Trophoblast cell (in vitro differentiated cells and primary cell): ENCODE measurements around the gene ZNF91.
A peak's percentile ranks its signal among the peaks of the same experiment; 100 is the strongest.
"Not testable (repeated sequence)": the region's sequence is repeated elsewhere in the genome, so short reads cannot be mapped to it uniquely, and the experiment has no call there.

Source experiments
- DNase-seq, 2 donors: peaks; one replicate each; pipeline ENCODE4 v3.0.0-alpha.2; 2016
- H2AFZ ChIP-seq: 2 replicates; pipeline ENCODE4 v1.6.1; 2013; ENCODE audit warnings: low read length, moderate library complexity, mild to moderate bottlenecking; ENCODE audit not compliant: insufficient read depth, poor library complexity
- H2AK5ac ChIP-seq: 2 replicates; pipeline ENCODE4 v1.6.1; 2013; ENCODE audit warnings: mild to moderate bottlenecking, low read length
- H2BK120ac ChIP-seq: 2 replicates; pipeline ENCODE4 v1.6.1; 2013; ENCODE audit warnings: low read length, mild to moderate bottlenecking, moderate library complexity; ENCODE audit not compliant: insufficient read depth, poor library complexity
- H2BK12ac ChIP-seq: 2 replicates; pipeline ENCODE4 v1.6.1; 2013; ENCODE audit warnings: mild to moderate bottlenecking, low read length, moderate library complexity
- H2BK5ac ChIP-seq: 2 replicates; pipeline ENCODE4 v1.6.1; 2013; ENCODE audit warnings: low read length, low read depth, moderate library complexity, mild to moderate bottlenecking; ENCODE audit not compliant: poor library complexity
- H3K14ac ChIP-seq: 2 replicates; pipeline ENCODE4 v1.6.1; 2013; ENCODE audit warnings: mild to moderate bottlenecking, low read length
- H3K18ac ChIP-seq: 2 replicates; pipeline ENCODE4 v1.6.1; 2013; ENCODE audit warnings: mild to moderate bottlenecking, low read length
- H3K23ac ChIP-seq: 2 replicates; pipeline ENCODE4 v1.6.1; 2013; ENCODE audit warnings: low read length
- H3K27ac ChIP-seq: 2 replicates; pipeline ENCODE4 v1.5.1; 2013; ENCODE audit warnings: low read depth, mild to moderate bottlenecking, inconsistent platforms, low read length, moderate library complexity
- H3K27me3 ChIP-seq: 2 replicates; pipeline ENCODE4 v1.6.1; 2013; ENCODE audit warnings: inconsistent platforms, mild to moderate bottlenecking, low read length, moderate library complexity; ENCODE audit not compliant: insufficient read depth
- H3K36me3 ChIP-seq, 2 experiments: 1 replicate in 1 of 2; 2 replicates in 1 of 2; pipeline ENCODE4 v1.6.1; 2013; ENCODE audit warnings: low read length in 2 of 2, mild to moderate bottlenecking in 2 of 2, moderate library complexity in 1 of 2; ENCODE audit not compliant: insufficient read depth in 2 of 2, control insufficient read depth in 1 of 2
- H3K4ac ChIP-seq: 2 replicates; pipeline ENCODE4 v1.6.1; 2013; ENCODE audit warnings: low read depth, mild to moderate bottlenecking, low read length, moderate library complexity
- H3K4me1 ChIP-seq, 2 experiments: 1 replicate in 1 of 2; 2 replicates in 1 of 2; pipeline ENCODE4 v1.6.1; 2013; ENCODE audit warnings: low read length in 2 of 2, mild to moderate bottlenecking in 2 of 2, moderate library complexity in 1 of 2; ENCODE audit not compliant: insufficient read depth in 2 of 2, control insufficient read depth in 1 of 2
- H3K4me2 ChIP-seq: 2 replicates; pipeline ENCODE4 v1.6.1; 2013; ENCODE audit warnings: inconsistent platforms, mild to moderate bottlenecking, low read length, moderate library complexity
- H3K4me3 ChIP-seq: 2 replicates; pipeline ENCODE4 v1.5.1; 2013; ENCODE audit warnings: mild to moderate bottlenecking, low read depth, low read length, inconsistent platforms
- H3K79me1 ChIP-seq: one replicate; pipeline ENCODE4 v1.6.1; 2013; ENCODE audit warnings: low read length
- H3K79me2 ChIP-seq: 2 replicates; pipeline ENCODE4 v1.6.1; 2013; ENCODE audit warnings: low read length, mild to moderate bottlenecking; ENCODE audit not compliant: control insufficient read depth, insufficient read depth, poor library complexity
- H3K9ac ChIP-seq: 2 replicates; pipeline ENCODE4 v1.6.1; 2013; ENCODE audit warnings: mild to moderate bottlenecking, low read length
- H3K9me3 ChIP-seq: 2 replicates; pipeline ENCODE4 v1.6.1; 2013; ENCODE audit warnings: low read depth, mild to moderate bottlenecking, control low read depth, inconsistent platforms, low read length; ENCODE audit not compliant: insufficient read depth
- H4K12ac ChIP-seq: 2 replicates; pipeline ENCODE4 v1.6.1; 2013; ENCODE audit warnings: low read depth, mild to moderate bottlenecking, low read length, moderate library complexity
- H4K8ac ChIP-seq: 2 replicates; pipeline ENCODE4 v1.6.1; 2013; ENCODE audit warnings: low read depth, mild to moderate bottlenecking, low read length, moderate library complexity
- H4K91ac ChIP-seq: one replicate; pipeline ENCODE4 v1.6.1; 2013; ENCODE audit warnings: low read depth, mild to moderate bottlenecking, low read length, moderate library complexity
- WGBS: extraction: QIAGEN DNeasy Blood & Tissue Kit; methylation state at CpG from one replicate; pipeline ENCODE4 v1.1.7; 2013; ENCODE audit warnings: missing lambda C conversion rate; ENCODE audit not compliant: insufficient read length, insufficient coverage; ENCODE audit errors: extremely low coverage; 5-methylcytosine and 5-hydroxymethylcytosine counted together

ZNF91 gene

GRCh38 chr19:23384166-23384565, 11.1 kb downstream of the ZNF91 start:
- peaks cover 3 to 5% of the 10 kb centered on the region in 2 experiments for H3K4me1 ChIP-seq
- H2BK5ac ChIP-seq, result no peak overlapping the region

GRCh38 chr19:23382955-23383354, 12.3 kb downstream of the ZNF91 start:
- no peak overlapping the region for H2AFZ ChIP-seq
- no peak overlapping the region for H3K9ac ChIP-seq
- no peak overlapping the region for H2BK120ac ChIP-seq
- H4K8ac ChIP-seq, result no peak overlapping the region
- peaks cover 22 to 23% of the 10 kb centered on the region in 2 experiments for H3K36me3 ChIP-seq
- H3K4me3 ChIP-seq, result no peak overlapping the region
- H3K4me1 ChIP-seq, result peaks cover 3 to 5% of the 10 kb centered on the region in 2 experiments
- H3K27me3 ChIP-seq, result no peaks in the 10 kb centered on the region
- peaks cover 15% of the 10 kb centered on the region for H3K79me2 ChIP-seq
- no peak for DNase-seq
- H2BK5ac ChIP-seq, result no peak overlapping the region
- H3K23ac ChIP-seq, result no peak overlapping the region
- H3K9me3 ChIP-seq, result peaks cover 1% of the 10 kb centered on the region
- H3K79me1 ChIP-seq, result no peaks in the 10 kb centered on the region
- no peak overlapping the region for H3K4ac ChIP-seq
- no peak overlapping the region for H2AK5ac ChIP-seq
- no peak overlapping the region for H3K14ac ChIP-seq
- H4K91ac ChIP-seq, result no peak overlapping the region
- no peak overlapping the region for H4K12ac ChIP-seq
- H3K4me2 ChIP-seq, result no peak overlapping the region
- H2BK12ac ChIP-seq, result no peak overlapping the region
- no peak overlapping the region for H3K27ac ChIP-seq
- no peak overlapping the region for H3K18ac ChIP-seq

More at GRCh38 chr19:23384166-23384565, 11.1 kb downstream of the ZNF91 start:
- Histone ChIP-seq H3K4me2 (no peak overlapping the region), H2AFZ (no peak overlapping the region), H3K14ac (no peak overlapping the region), H4K8ac (no peak overlapping the region), H3K4ac (peak overlapping the region; percentile 84), H3K23ac (no peak overlapping the region), H4K91ac (no peak overlapping the region), H2BK120ac (no peak overlapping the region), H3K9ac (no peak overlapping the region), H2BK12ac (no peak overlapping the region), H3K79me1 (no peaks in the 10 kb centered on the region), H2AK5ac (no peak overlapping the region), H3K79me2 (peaks cover 15% of the 10 kb centered on the region), H3K9me3 (peaks cover 1% of the 10 kb centered on the region), H3K36me3 (peaks cover 23 to 24% of the 10 kb centered on the region in 2 experiments), H3K27me3 (no peaks in the 10 kb centered on the region), H4K12ac (no peak overlapping the region), H3K18ac (no peak overlapping the region), H3K4me3 (no peak overlapping the region), H3K27ac (no peak overlapping the region)
- WGBS, result no CpG with 5 or more reads among the region's 12 CpGs
- DNase-seq, result no peak

- Histone ChIP-seq H3K4ac (peak overlapping the region; percentile 83), H3K27ac (no peak overlapping the region), H3K79me1 (no peaks in the 10 kb centered on the region), H3K23ac (no peak overlapping the region), H2BK5ac (no peak overlapping the region), H2AFZ (no peak overlapping the region), H3K9ac (no peak overlapping the region), H3K4me3 (no peak overlapping the region), H4K8ac (no peak overlapping the region), H3K4me1 (peaks cover 3 to 5% of the 10 kb centered on the region in 2 experiments), H2BK120ac (no peak overlapping the region), H4K12ac (no peak overlapping the region), H3K27me3 (no peaks in the 10 kb centered on the region), H3K79me2 (peaks cover 15% of the 10 kb centered on the region), H3K18ac (no peak overlapping the region), H3K9me3 (peaks cover 1% of the 10 kb centered on the region), H2BK12ac (no peak overlapping the region), H3K4me2 (no peak overlapping the region), H3K14ac (no peak overlapping the region), H4K91ac (no peak overlapping the region), H3K36me3 (peaks cover 21% of the 10 kb centered on the region in 2 experiments), H2AK5ac (no peak overlapping the region)
- no peak for DNase-seq
These were observed 14.2 kb downstream of the ZNF91 start for GRCh38 chr19:23381114-23381513.

GRCh38 chr19:23379671-23380070, 15.6 kb downstream of the ZNF91 start:
- H3K4me2 ChIP-seq, H3K9me3 ChIP-seq, H2BK120ac ChIP-seq, H2BK12ac ChIP-seq, DNase-seq, H3K14ac ChIP-seq, H3K4me1 ChIP-seq, H3K27ac ChIP-seq, H3K79me1 ChIP-seq, H2BK5ac ChIP-seq, H3K4me3 ChIP-seq, H4K8ac ChIP-seq, H2AFZ ChIP-seq, H3K27me3 ChIP-seq, H4K12ac ChIP-seq, H2AK5ac ChIP-seq, H3K9ac ChIP-seq, H4K91ac ChIP-seq, H3K23ac ChIP-seq: not testable (repeated sequence)
- peak overlapping the region; percentile 42 for H3K4ac ChIP-seq
- H3K79me2 ChIP-seq, result peaks cover 13% of the 10 kb centered on the region
- peak overlapping the region; percentile 56 for H3K18ac ChIP-seq
- no CpG with 5 or more reads among the region's 4 CpGs for WGBS
- H3K36me3 ChIP-seq, result peaks cover 17% of the 10 kb centered on the region in 2 experiments
